B cell (primary cell): ENCODE measurements around the gene LMTK3. TPM values are rescaled to one million over a fixed set of nuclear protein-coding genes. Genes with fewer than 3 reads are reported as not detected.

ENCODE experiments used
- ATAC-seq: fragments of 200-7000 bp; cut with Tn5 transposase; one replicate; pipeline ENCODE4 v1.10.0; 2021; ENCODE audit warnings: low read depth, mild to moderate bottlenecking, moderate number of reproducible peaks, moderate library complexity
- CTCF ChIA-PET: fragments of 350-600 bp; sonication (Branson Sonifier 250); formaldehyde crosslinking; loops from one replicate; lab custom pipeline; 2021; ENCODE audit warnings: antibody characterized with exemption, inconsistent platforms; lab: Charles Lee
- POLR2A ChIA-PET: fragments of 350-600 bp; sonication (Branson Sonifier 250); formaldehyde crosslinking; loops from one replicate; lab custom pipeline; 2021; ENCODE audit warnings: antibody characterized with exemption; lab: Charles Lee
- DNase-seq: peaks from one replicate; pipeline ENCODE4 v3.0.0; 2013
- H2AFZ ChIP-seq: 2 replicates; pipeline ENCODE4 v1.6.1; 2012; ENCODE audit warnings: mild to moderate bottlenecking, low read depth, low read length; ENCODE audit not compliant: insufficient read depth, poor library complexity, severe bottlenecking
- H3K27ac ChIP-seq, 2 donors: 1 replicate in 1 of 2; 2 replicates in 1 of 2; pipeline ENCODE4 v1.5.1; 2012 to 2013; ENCODE audit warnings: low read length in 2 of 2, mild to moderate bottlenecking in 2 of 2, moderate library complexity in 1 of 2
- H3K27me3 ChIP-seq, 4 experiments: fragments of 200-600 bp in 1 of 4; sonication (generic) in 1 of 4; replicated peaks in 1 of 4; 1 replicate in 2 of 4; 2 replicates in 2 of 4; pipeline versions ENCODE4 v1.6.1 to v1.7.0; 2013 to 2016; ENCODE audit warnings: low read length in 3 of 4, mild to moderate bottlenecking in 2 of 4, mixed read lengths in 1 of 4, moderate library complexity in 1 of 4; ENCODE audit not compliant: insufficient read depth in 4 of 4, control insufficient read depth in 3 of 4; ENCODE audit errors: control extremely low read depth in 1 of 4
- H3K36me3 ChIP-seq, 2 experiments: replicated peaks in 1 of 2; 1 replicate in 1 of 2; 2 replicates in 1 of 2; pipeline versions ENCODE4 v1.6.1 to v1.7.1; 2013; ENCODE audit warnings: low read length in 1 of 2; ENCODE audit not compliant: insufficient read depth in 2 of 2, control insufficient read depth in 1 of 2; ENCODE audit errors: control extremely low read depth in 1 of 2, extremely low read depth in 1 of 2
- H3K4me1 ChIP-seq, 2 donors: fragments of 200-600 bp in 1 of 2; sonication (generic) in 1 of 2; 1 replicate in 1 of 2; 2 replicates in 1 of 2; pipeline versions ENCODE4 v1.5.1 to v1.6.1; 2013 to 2017; ENCODE audit warnings: low read length in 2 of 2; ENCODE audit not compliant: control insufficient read depth in 2 of 2, insufficient read depth in 2 of 2
- H3K4me2 ChIP-seq: replicated peaks from 2 replicates; pipeline ENCODE3; 2012; ENCODE audit warnings: mild to moderate bottlenecking, low read depth, low read length; ENCODE audit not compliant: poor library complexity, severe bottlenecking
- H3K4me3 ChIP-seq, 5 experiments: fragments of 200-600 bp in 1 of 5; sonication (generic) in 1 of 5; 1 replicate in 3 of 5; 2 replicates in 2 of 5; pipeline versions ENCODE4 v1.5.1 to v1.7.0; 2011 to 2016; ENCODE audit warnings: low read length in 4 of 5, mild to moderate bottlenecking in 4 of 5, low read depth in 2 of 5, control low read depth in 1 of 5, moderate library complexity in 1 of 5; ENCODE audit not compliant: insufficient read depth in 1 of 5; ENCODE audit errors: control extremely low read depth in 1 of 5, extremely low read depth in 1 of 5
- H3K79me2 ChIP-seq: fragments of 200-600 bp; sonication (generic); one replicate; pipeline ENCODE4 v1.6.0; 2016; ENCODE audit warnings: low read length; ENCODE audit not compliant: control insufficient read depth, insufficient read depth
- H3K9ac ChIP-seq: fragments of 200-600 bp; sonication (generic); 2 replicates; pipeline ENCODE4 v1.6.1; 2017; ENCODE audit warnings: mild to moderate bottlenecking, low read length, moderate library complexity
- H3K9me3 ChIP-seq, 3 donors: one replicate each; pipeline versions ENCODE4 v1.6.1 to v1.7.1; 2013; ENCODE audit warnings: low read length in 2 of 3; ENCODE audit not compliant: control insufficient read depth in 2 of 3, insufficient read depth in 1 of 3; ENCODE audit errors: control extremely low read depth in 1 of 3
- H4K20me1 ChIP-seq: 2 replicates; pipeline ENCODE4 v1.6.0; 2012; ENCODE audit warnings: mild to moderate bottlenecking, low read length; ENCODE audit not compliant: insufficient read depth, control insufficient read depth, poor library complexity, severe bottlenecking
- H3K27ac Mint-ChIP-seq: one replicate; pipeline ENCODE4 v1.8.0; 2021; ENCODE audit warnings: mixed read lengths
- H3K27me3 Mint-ChIP-seq: one replicate; pipeline ENCODE4 v1.8.0; 2021; ENCODE audit warnings: mixed read lengths
- H3K4me1 Mint-ChIP-seq: one replicate; pipeline ENCODE4 v1.8.0; 2021; ENCODE audit warnings: mixed read lengths
- H3K4me3 Mint-ChIP-seq: one replicate; pipeline ENCODE4 v1.8.0; 2021; ENCODE audit warnings: mixed read lengths
- H3K9me3 Mint-ChIP-seq: one replicate; pipeline ENCODE4 v1.8.0; 2022; ENCODE audit warnings: mixed read lengths; ENCODE audit not compliant: insufficient read depth
- CTCF ChIP-seq: fragments of 200-600 bp; IDR thresholded peaks from one replicate; pipeline ENCODE4 v1.8.0; 2022; ENCODE audit warnings: antibody characterized with exemption, mild to moderate bottlenecking
- EZH2 ChIP-seq: IDR thresholded peaks from 2 replicates; pipeline ENCODE4 v1.6.1; 2012; ENCODE audit warnings: borderline replicate concordance, low read depth, mild to moderate bottlenecking, moderate library complexity, low read length; ENCODE audit not compliant: insufficient read depth, poor library complexity, severe bottlenecking
- WGBS: methylation state at CpG from one replicate; pipeline ENCODE4 v1.1.5; 2013; ENCODE audit warnings: missing lambda C conversion rate; ENCODE audit not compliant: insufficient coverage; 5-methylcytosine and 5-hydroxymethylcytosine counted together
- intact Hi-C: fragments of 100-400 bp; cut with micrococcal nuclease; formaldehyde crosslinking; loops from one replicate; pipeline ENCODE4 v1.10.0; 2022
- polyA plus RNA-seq: library from polyadenylated mRNA; depleted of rRNA; stranded (reverse); fragments of >200 nt; gene quantifications from 2 replicates; pipeline ENCODE4 v1.2.3, GENCODE V29; 2012
- total RNA-seq, 2 donors: library from RNA; stranded (reverse); fragments of 120-200 nt in 1 of 2; gene quantifications; 1 replicate in 1 of 2; 2 replicates in 1 of 2; pipeline versions ENCODE4 v1.2.3 to v1.2.4, GENCODE V29; 2013 to 2022

The LMTK3 gene
- total and polyA plus RNA-seq, 2 donors (not counting 1 experiment from before 2014, with no cell fraction given): 0.19 to 1.6 TPM

DNA sequence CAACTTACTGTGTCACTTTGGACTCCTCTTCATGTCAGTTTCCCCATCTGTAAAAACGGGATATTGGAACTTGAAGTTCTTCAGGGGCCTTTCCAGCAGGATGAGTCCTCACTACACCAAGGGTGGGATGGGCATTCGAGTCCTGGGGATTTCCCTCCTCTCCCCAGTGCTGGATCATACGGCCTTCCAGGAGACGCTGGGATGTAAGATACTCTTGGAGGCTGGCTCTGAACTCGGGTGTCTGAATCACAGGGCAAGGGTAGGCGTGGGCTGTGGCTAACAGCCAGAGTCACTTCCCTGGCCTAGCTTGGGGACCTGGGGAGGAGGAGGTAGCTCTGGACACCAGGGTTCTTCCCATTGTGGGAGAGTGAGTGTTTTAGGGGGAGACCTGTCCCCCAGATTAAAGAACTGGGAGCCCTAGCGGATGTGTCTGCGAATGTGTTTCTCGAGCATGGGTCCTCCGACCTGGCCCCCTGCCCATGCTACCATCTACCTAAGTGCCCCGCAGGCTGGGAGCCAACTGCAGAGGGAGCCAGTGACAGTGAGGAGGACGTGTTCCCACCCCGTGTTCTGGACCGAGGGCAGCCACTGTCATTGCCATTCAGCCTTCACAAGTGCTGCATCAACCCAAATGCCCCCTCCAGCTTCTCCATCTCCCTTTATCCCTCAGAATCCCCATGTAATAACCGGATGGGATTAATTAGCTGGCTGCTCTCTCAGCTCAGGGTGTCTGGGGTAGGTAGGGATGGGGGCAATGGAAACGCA lies 44.9 kb downstream of the LMTK3 start:
- CTCF ChIA-PET: interaction anchor here (1.0 to 1.9 kb wide), 5 partner anchors 18 to 117 kb away, joined by 3 to 5 read pairs (median 3); partner anchors contain the start of gene GRWD1
- H2AFZ ChIP-seq: no peak overlapping the region
- no peak overlapping the region for H3K27ac Mint-ChIP-seq
- H3K27me3 ChIP-seq: peaks cover 0 to 3% (median 0%) of the 10 kb centered on the region in 4 experiments
- peaks cover 11% of the 10 kb centered on the region for H3K79me2 ChIP-seq
- no peak overlapping the region for H3K9ac ChIP-seq
- TF ChIP-seq EZH2 (no peak), CTCF (no peak)
- no peak overlapping the region for H3K4me2 ChIP-seq
- POLR2A ChIA-PET: no interaction called here
- H3K27ac ChIP-seq: no peak overlapping the region
- H4K20me1 ChIP-seq: peaks cover 9% of the 10 kb centered on the region
- peaks cover 17% of the 10 kb centered on the region for H3K4me1 Mint-ChIP-seq
- H3K36me3 ChIP-seq: peaks cover 0 to 14% of the 10 kb centered on the region in 2 experiments
- intact Hi-C loops: no loop called here
- no peak overlapping the region for H3K4me3 Mint-ChIP-seq
- H3K27me3 Mint-ChIP-seq: no peaks in the 10 kb centered on the region
- peaks cover 11 to 15% of the 10 kb centered on the region in 2 donors for H3K4me1 ChIP-seq
- no peak overlapping the region for H3K4me3 ChIP-seq
- 96% methylated on average over 9 of the region's 16 CpGs for WGBS
- DNase-seq (no peak), ATAC-seq (no peak)
- H3K9me3 Mint-ChIP-seq: no peaks in the 10 kb centered on the region
- no peaks in the 10 kb centered on the region for H3K9me3 ChIP-seq

DNA sequence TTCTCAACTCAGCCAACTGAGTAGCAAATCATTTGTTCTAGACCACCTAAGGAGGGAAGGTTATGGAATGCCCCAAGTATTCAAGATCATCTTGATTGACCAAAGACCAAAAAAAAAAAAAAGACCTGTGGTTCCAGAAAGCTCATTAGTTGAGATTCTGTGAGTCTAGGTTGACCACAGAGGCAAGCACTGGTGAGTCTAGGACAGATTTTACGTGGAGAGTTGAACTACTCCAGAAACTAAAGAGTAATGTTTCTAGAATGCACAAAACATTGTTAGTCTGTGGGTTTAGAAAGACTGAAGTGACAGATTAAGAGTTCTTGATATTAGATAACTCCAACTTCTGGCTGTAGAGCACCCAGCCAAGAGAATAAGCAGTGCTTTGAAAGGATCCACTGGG lies 46.4 kb downstream of the LMTK3 start:
- ChIA-PET POLR2A (no interaction called here), CTCF (no interaction called here)
- Mint-ChIP-seq H3K9me3 (no peaks in the 10 kb centered on the region), H3K27me3 (no peaks in the 10 kb centered on the region), H3K27ac (no peak overlapping the region), H3K4me3 (no peak overlapping the region), H3K4me1 (peaks cover 10% of the 10 kb centered on the region)
- H3K9me3 ChIP-seq: no peaks in the 10 kb centered on the region
- no peak overlapping the region for H3K9ac ChIP-seq
- H3K36me3 ChIP-seq: peaks cover 0 to under 1% of the 10 kb centered on the region in 2 experiments
- H3K79me2 ChIP-seq: peaks cover 8% of the 10 kb centered on the region
- WGBS: 60% methylated on average over 1 of the region's 1 CpG
- peaks cover 6% of the 10 kb centered on the region for H4K20me1 ChIP-seq
- H3K4me3 ChIP-seq: no peak overlapping the region
- TF ChIP-seq EZH2 (no peak), CTCF (no peak)
- intact Hi-C loops: no loop called here
- H2AFZ ChIP-seq: no peak overlapping the region
- peaks cover 0 to 3% (median 0%) of the 10 kb centered on the region in 4 experiments for H3K27me3 ChIP-seq
- H3K4me2 ChIP-seq: no peak overlapping the region
- H3K4me1 ChIP-seq: peaks cover 10 to 12% of the 10 kb centered on the region in 2 donors
- ATAC-seq (no peak), DNase-seq (no peak)
- H3K27ac ChIP-seq: no peak overlapping the region
